Uterus (tissue), 4 donors: Measurements from ENCODE around the gene PRG2. TPM values are rescaled to one million over a fixed set of nuclear protein-coding genes. Genes with fewer than 3 reads are reported as not detected.

Source experiments
- DNase-seq, 2 donors: peaks; one replicate each; pipeline ENCODE4 v3.0.0-alpha.2; 2019 to 2020
- H3K27ac ChIP-seq, 2 donors: fragments of 200-600 bp; sonication (generic); 1 replicate in 1 of 2; 2 replicates in 1 of 2; pipeline ENCODE4 v1.5.1; 2016 to 2018
- H3K27me3 ChIP-seq, 2 donors: fragments of 200-600 bp; sonication (generic); one replicate each; pipeline ENCODE4 v1.5.1; 2018 to 2019; ENCODE audit warnings: control low read depth in 1 of 2
- H3K36me3 ChIP-seq, 2 donors: fragments of 200-600 bp; sonication (generic); one replicate each; pipeline ENCODE4 v1.5.1; 2019; ENCODE audit warnings: control low read depth in 1 of 2
- H3K4me1 ChIP-seq, 2 donors: fragments of 200-600 bp; sonication (generic); one replicate each; pipeline ENCODE4 v1.5.1; 2018 to 2019; ENCODE audit warnings: control low read depth in 1 of 2
- H3K4me3 ChIP-seq, 2 donors: fragments of 200-600 bp; sonication (generic); 1 replicate in 1 of 2; 2 replicates in 1 of 2; pipeline ENCODE4 v1.5.1; 2018 to 2019; ENCODE audit warnings: mild to moderate bottlenecking in 1 of 2
- H3K9me3 ChIP-seq, 2 donors: fragments of 200-600 bp; sonication (generic); one replicate each; pipeline ENCODE4 v1.5.1; 2019; ENCODE audit warnings: control low read depth in 1 of 2
- POLR2A ChIP-seq, 2 donors: fragments of 450-650 bp; IDR thresholded peaks; one replicate each; pipeline ENCODE4 v1.6.1; 2016; ENCODE audit warnings: antibody characterized with exemption in 2 of 2, mild to moderate bottlenecking in 1 of 2, moderate library complexity in 1 of 2
- intact Hi-C: fragments of 100-400 bp; cut with DNase I; formaldehyde crosslinking; loops from one replicate; pipeline ENCODE4 v1.15.1; 2023; ENCODE audit warnings: low total_unique reads
- total RNA-seq, 4 donors: library from RNA; depleted of rRNA in 3 of 4; stranded (reverse); fragments of >200 nt in 3 of 4; gene quantifications; one replicate each; pipeline versions ENCODE4 v1.1.0 to v1.2.4, GENCODE V29; 2014 to 2023
- TF ChIP-seq, protein P1 (sequence below), 4 experiments: fragments of 200-600 bp in 2 of 4; fragments of 450-650 bp in 2 of 4; sonication (generic) in 2 of 4; IDR thresholded peaks; one replicate each; pipeline ENCODE4 v1.5.1; 2016 to 2019; ENCODE audit warnings: antibody characterized with exemption in 4 of 4, mild to moderate bottlenecking in 2 of 4, moderate library complexity in 1 of 4
- donor health status: DM: yes; HTN: yes; CAD: no.

Gene PRG2
- total RNA-seq, 4 donors from 2014 or later, result 0.21 TPM; not detected in 3

DNA sequence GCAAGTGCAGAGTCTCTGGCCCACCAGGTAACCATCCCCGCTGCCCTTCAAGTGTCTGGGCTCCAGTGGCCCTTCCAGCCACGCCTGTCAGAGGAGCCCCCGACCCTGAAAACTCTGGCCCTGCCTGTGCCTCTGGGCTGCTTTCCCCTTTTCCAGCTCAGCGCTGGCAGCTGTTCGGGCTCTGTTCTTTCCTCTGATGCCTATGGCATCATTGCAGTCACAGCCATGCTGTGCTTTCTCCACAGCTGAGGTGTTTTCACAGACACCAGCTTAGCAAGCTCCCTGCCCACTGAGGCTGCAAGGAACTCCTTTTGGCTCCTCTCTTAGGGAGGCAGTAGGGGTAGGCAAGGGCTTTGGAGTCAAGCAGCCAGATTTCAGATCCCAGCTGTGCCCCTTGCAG, 31.1 kb downstream of the PRG2 start:
- intact Hi-C loops, result no loop called here
- no peak for DNase-seq
- no peaks in the 10 kb centered on the region for H3K9me3 ChIP-seq
- TF ChIP-seq, protein P1, sequence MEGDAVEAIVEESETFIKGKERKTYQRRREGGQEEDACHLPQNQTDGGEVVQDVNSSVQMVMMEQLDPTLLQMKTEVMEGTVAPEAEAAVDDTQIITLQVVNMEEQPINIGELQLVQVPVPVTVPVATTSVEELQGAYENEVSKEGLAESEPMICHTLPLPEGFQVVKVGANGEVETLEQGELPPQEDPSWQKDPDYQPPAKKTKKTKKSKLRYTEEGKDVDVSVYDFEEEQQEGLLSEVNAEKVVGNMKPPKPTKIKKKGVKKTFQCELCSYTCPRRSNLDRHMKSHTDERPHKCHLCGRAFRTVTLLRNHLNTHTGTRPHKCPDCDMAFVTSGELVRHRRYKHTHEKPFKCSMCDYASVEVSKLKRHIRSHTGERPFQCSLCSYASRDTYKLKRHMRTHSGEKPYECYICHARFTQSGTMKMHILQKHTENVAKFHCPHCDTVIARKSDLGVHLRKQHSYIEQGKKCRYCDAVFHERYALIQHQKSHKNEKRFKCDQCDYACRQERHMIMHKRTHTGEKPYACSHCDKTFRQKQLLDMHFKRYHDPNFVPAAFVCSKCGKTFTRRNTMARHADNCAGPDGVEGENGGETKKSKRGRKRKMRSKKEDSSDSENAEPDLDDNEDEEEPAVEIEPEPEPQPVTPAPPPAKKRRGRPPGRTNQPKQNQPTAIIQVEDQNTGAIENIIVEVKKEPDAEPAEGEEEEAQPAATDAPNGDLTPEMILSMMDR (IDR thresholded peaks at IDR 0.05), result no peak
- no peak for TF ChIP-seq POLR2A (IDR thresholded peaks at IDR 0.05)
- no peaks in the 10 kb centered on the region for H3K4me1 ChIP-seq
- no peak overlapping the region for H3K27ac ChIP-seq
- no peak overlapping the region for H3K4me3 ChIP-seq
- no peaks in the 10 kb centered on the region for H3K27me3 ChIP-seq
- H3K36me3 ChIP-seq, result no peaks in the 10 kb centered on the region

DNA sequence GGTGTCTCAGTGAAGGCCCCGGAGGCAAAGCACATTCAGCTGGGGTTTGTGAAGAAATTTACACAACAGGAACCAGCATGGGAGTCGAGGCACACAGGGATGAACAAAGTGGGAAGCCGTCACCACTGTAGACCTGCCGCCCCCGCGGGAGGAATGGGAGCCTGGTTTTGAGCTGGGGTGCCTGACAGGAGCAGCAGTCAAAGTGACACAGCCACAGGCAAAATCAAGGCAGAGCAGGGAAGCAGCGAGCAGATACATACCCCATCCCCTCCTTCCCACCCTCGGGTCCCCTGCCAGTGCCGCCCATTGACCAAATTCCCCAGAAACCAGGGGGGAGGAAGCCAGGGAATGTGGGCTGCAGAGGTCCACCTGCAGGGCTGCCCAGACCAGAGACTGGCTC, 31.5 kb downstream of the PRG2 start:
- intact Hi-C loops, result no loop called here
- H3K9me3 ChIP-seq, result no peaks in the 10 kb centered on the region
- no peak for TF ChIP-seq POLR2A (IDR thresholded peaks at IDR 0.05)
- TF ChIP-seq, protein P1 (IDR thresholded peaks at IDR 0.05), result no peak
- H3K27ac ChIP-seq, result no peak overlapping the region
- no peaks in the 10 kb centered on the region for H3K27me3 ChIP-seq
- H3K4me1 ChIP-seq, result no peaks in the 10 kb centered on the region
- DNase-seq, result no peak
- no peaks in the 10 kb centered on the region for H3K36me3 ChIP-seq
- no peak overlapping the region for H3K4me3 ChIP-seq

DNA sequence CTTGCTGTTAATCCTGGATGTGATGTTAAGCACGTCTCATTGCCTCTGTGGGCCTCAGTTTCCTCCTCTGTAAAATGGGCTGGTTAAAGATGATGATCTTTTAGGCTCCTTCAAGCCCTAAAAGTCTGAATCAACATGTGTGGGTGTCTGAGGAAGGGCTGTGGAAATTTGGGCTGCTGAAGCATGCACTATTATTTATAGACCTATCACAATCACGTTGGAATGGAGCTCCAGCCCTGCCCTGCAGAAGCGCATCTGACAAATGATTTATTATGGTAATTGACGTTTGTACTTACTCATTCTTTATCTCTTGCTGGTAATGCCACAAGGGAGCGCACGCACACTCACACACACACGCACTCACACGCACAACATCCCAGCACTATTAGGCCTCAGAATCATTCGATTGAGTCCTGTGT, 31.9 kb downstream of the PRG2 start:
- no peak for DNase-seq
- no peak overlapping the region for H3K27ac ChIP-seq
- H3K27me3 ChIP-seq, result no peaks in the 10 kb centered on the region
- H3K9me3 ChIP-seq, result no peaks in the 10 kb centered on the region
- H3K4me1 ChIP-seq, result no peaks in the 10 kb centered on the region
- intact Hi-C loops, result no loop called here
- no peak overlapping the region for H3K4me3 ChIP-seq
- TF ChIP-seq, protein P1 (IDR thresholded peaks at IDR 0.05), result no peak
- no peak for TF ChIP-seq POLR2A (IDR thresholded peaks at IDR 0.05)
- no peaks in the 10 kb centered on the region for H3K36me3 ChIP-seq

DNA sequence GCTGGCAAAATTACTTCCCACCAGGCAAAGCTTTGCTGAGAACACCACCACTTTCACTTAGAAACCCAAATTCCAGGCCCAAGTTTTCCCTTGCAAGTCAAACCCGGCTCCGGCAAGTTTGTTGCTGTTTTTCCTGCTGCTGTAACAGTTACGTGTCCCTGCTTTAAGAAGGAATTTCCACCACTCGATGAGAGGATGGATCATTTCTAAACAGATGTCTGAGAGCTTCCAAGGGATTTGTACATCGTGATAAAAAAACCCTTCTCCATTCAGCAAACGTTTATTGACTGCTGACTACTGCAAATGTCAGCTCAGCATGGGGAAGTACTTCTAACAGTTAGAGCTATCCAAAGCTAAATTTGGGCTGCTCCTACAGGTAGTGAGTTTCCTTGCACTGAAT, 32.6 kb downstream of the PRG2 start:
- H3K36me3 ChIP-seq, result no peaks in the 10 kb centered on the region
- H3K9me3 ChIP-seq, result no peaks in the 10 kb centered on the region
- intact Hi-C loops, result no loop called here
- no peak for TF ChIP-seq POLR2A (IDR thresholded peaks at IDR 0.05)
- TF ChIP-seq, protein P1 (IDR thresholded peaks at IDR 0.05), result no peak
- peak overlapping the region in 1 of 2 donors; percentile 17 for H3K27ac ChIP-seq
- H3K4me3 ChIP-seq, result no peak overlapping the region
- H3K4me1 ChIP-seq, result no peaks in the 10 kb centered on the region
- no peak for DNase-seq
- H3K27me3 ChIP-seq, result no peaks in the 10 kb centered on the region

DNA sequence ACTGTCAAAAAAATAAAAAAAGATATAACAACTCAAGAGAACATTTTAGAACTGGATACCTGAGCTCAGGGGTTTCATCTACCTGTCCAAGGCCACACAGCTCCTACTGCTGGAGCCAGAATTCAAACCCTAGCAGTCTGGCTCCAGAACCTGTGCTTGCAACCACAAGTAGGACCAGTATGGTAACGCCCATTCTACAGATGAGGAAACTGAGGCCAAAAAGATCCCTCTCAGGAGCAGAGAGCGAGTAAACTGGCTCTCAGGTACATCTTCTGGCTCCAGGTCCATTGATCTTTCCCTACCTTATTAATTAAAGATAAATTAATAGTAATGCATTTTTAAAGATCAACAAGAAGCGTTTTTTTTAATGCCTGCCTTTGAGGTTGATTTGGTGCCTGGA, 33.1 kb downstream of the PRG2 start:
- Histone ChIP-seq H3K4me3 (no peak overlapping the region), H3K27me3 (no peaks in the 10 kb centered on the region), H3K27ac (peak overlapping the region in 1 of 2 donors; percentile 17), H3K36me3 (no peaks in the 10 kb centered on the region), H3K9me3 (no peaks in the 10 kb centered on the region), H3K4me1 (no peaks in the 10 kb centered on the region)
- DNase-seq, result no peak
- TF ChIP-seq, protein P1 (IDR thresholded peaks at IDR 0.05), result no peak
- TF ChIP-seq POLR2A (IDR thresholded peaks at IDR 0.05), result no peak
- intact Hi-C loops, result no loop called here
